NOMO-1 treated with DMSO at 0.1 percent for 48 hours (cell line): Measurements from ENCODE around the gene UFD1.

Source experiments
- DNase-seq: peaks from one replicate; lab custom pipeline; 2025; ENCODE audit not compliant: unreplicated experiment; lab: John Stamatoyannopoulos, UW

Gene UFD1

DNA sequence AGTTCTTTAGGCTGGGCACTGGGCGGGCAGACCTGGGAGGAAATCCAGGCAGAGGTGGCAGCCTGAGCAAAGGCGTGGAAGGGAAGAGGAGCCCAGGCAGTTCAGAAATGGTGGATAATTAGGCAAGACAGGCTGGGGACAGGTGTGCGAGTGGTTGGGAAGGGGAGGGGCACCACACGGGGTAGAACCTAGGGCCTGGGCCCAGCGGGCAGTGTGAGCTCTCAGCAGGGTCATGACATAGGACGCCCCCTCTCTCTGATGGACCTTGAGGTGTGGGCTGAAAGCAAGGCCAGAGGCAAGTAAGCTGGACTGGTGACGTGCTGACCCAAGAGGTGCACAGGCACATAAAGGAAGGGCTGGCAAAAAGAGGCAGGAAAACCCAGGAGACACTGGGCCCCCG is 6.8 kb downstream of the UFD1 start:
- no peak for DNase-seq

DNA sequence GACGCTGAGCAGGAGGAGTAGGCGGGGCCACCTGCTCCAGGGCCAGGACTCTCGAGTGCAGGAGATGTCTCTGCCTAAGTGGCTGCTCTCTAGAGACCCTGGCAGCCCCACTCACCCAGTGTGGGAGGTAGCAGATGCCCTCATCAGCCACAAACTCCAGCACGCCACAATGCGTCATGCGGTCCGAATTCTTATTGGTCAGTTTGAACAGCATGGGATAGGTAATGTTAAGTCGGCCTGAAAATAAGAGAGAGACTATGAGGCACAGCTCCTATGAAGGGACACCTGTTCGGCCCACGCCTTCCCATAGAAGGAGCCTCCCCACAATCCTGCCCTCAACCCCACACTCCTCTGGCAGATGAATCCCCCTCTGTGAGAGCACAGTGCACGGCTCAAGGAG is 7.4 kb downstream of the UFD1 start:
- no peak for DNase-seq

DNA sequence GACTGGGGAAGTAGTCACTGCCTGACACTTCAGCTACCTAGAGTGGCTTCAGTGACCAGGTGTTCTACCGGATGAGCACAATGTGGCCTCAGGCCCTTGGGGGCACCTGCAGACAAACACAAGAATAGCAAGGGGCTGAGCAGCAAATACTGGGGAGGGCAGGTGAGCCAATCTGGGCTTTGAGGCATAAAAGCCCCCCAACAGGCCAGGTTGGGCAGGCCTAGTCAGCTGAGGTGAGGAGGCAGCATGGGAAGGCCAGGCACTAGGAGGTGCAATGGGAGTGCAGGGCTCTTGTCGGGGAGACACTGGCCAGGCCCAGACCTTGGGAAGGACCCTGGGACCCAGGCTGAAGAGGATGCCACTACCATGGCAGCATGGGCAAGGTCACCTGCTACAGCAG is 9.0 kb downstream of the UFD1 start:
- DNase-seq: no peak

DNA sequence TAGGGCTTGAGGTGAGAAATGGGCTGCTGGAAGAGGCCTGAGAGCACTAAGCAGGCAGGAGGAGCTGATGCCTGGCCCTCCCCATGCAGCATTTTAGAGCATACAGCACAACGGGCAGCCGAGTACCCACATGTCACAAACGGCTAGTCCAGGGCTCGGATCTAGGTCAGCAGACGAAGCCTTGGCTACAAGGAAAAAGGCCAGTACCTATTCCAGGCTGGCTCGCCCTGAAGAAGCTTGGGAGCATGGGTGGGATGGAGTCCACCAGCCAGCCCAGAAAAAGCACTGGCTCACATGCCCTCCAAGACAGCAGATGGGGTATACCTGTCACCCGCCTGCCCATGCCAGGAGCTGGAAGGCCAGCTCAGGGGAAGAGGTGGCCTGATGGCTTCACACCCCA is 9.6 kb downstream of the UFD1 start:
- no peak for DNase-seq

DNA sequence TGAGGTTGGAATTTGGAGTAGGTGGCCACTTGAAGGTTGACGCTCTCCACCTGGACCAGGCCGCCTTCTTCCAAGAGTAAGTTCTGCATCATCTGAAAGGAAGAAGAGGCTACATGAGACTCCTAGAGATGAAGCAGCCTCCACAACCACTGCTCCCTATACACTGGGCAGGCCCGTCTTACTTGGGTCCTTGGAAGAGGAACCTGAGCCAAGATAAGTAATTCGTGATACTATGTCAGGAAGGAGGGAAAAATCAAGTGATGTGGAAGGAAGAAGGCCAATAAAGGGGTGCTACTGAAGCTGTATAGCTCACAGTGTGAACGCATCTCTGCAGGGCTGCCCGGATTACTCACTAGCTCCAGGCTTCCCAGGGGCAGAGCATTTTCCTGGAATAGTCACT is 11.1 kb downstream of the UFD1 start:
- no peak for DNase-seq

DNA sequence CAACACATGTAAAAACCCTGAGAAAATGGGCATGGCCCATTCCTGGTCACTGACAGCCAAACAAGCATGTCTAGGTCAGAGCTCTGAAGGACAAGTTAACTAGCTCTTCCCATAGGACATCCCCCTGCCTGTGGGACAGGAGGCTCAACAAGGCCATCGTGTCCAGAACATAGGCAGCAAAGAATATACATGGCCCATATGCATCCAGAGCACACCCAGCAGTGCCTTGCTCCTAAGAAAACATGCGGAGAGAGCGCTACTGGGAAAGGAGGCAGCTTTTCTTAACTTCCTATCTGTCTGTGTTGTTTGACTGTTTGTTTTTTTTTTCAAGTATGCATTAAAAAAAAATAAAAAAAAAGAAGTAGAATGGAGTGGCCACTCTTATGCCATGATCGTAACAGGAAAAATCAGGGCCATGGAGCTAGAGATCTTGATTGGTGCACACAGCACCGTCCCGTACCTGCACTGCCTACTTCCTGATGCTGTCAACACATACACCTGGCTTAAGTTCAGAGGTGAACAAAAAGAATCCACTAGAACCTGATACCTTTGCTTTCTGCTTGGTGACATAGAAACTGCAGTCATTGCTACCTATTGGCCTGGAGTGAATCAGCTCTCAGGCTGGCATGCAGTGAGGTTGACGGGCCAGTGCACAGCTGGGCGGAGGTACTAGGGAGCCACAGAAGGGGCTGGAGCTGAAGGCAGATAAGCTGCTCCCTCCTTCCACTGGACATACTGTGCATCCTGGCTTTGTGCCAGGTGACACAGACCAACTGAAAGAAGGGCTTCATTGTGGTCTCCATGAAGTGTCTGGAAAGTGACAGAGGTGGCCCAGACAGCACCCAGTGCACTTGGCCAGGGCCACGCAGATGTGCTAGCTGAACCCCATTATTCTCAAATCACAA is 11.9 kb downstream of the UFD1 start:
- DNase-seq: no peak

DNA sequence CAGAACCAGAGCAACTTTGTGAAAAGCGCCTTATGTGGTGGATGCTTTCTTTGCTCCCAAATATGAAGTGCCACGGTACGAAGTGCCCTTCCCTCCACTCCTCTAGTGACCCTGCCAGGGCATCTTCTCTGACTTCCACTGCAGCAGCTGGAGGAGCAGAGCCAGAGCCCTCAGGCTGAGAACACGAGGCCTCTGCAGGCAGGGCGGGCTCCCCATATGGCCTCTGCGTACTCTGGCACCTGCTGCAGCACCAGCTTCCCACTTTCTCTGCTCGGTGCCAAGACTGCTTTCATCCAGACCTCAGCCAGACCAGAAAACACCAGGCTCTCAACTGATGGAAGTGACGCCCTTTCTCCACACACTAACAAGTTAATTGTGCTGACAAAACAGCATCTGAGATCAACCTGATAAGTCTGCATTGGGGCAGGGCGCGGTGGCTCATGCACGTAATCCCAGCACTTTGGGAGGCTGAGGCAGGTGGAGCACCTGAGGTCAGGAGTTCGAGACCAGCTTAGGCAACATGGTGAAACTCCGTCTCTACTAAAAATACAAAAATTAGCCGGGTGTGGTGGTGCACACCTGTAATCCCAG is 12.8 kb downstream of the UFD1 start:
- no peak for DNase-seq

DNA sequence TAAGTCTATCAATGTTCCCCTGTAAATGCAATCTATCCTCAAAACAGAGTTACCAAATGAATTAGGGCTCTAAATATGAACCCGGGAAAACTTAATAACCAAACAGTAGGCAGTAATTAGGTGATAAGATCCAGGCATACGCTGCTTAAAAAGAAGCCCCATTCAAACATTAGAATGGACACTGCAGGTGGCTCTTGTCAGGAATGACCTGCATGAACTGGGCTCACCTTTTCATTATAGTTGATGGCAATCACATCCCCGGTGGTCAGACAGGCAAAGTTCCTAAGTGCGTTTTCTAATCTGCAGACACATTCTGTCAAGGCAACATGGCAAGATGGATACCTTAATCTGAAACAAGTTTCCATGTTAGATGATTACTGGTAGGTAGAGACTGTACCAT is 14.0 kb downstream of the UFD1 start:
- DNase-seq: no peak

DNA sequence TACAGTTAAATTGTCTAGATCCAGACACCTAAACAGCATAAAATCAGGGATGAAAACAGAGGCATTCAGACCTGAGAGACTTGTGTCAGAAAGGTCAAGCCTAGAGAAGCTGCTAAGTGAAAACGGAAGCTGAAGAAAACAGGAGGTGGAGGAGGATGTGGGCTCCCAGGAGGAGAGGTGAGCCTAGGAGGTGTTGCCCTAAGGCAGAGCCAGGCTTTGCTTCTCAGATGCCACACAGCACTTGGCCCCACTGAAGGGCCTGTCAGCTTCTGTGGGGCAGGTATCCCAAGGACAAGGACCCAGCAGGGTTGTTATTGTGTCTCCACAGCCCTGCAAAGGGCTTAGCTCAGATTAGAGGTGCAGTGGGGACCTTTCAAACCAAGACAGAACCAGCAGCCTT is 14.4 kb downstream of the UFD1 start:
- DNase-seq: no peak

DNA sequence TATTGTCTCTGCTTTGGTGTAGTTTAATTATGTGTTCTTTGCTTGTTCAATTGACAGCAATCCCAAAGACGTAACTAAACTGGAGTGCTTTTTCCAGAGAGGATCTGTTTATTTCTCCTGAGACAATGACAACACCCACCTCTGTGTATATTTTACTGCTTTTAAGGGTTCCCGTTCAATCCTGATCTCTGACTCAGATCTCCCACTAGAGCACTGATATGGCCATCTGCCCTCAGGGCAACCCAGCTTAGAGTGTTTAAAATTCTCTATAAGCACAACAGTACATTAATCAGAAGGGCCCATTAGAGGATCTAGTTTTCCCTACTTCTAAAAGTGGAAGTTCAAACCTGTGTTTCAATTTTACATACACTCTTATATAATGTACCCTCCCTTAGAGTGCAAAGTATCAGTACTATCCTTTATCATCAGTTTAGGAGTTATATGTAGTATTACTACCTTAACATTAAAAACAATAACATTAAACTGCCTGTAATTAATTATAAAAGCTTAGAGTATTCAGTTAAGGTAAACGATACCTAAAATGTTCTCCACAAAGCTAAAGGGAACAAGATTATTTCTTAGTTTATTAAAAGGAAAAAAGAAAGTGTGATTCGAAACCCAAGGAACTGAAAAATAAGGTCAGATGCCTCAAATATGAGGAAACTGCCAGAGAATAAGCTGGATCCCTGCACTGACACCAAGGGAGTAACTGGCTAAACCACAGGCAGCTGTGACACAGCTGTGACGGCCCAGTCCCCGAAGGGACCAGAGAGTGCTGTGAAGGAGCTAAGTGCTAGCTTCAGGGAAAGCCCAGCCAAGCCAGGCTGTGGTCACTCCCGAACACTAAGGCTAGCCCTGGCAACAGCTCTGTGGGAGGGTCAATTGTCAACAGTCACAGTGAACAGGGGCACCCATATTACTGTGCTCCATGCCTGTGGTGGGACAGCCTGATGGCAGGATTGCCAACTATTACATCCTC is 15.2 kb downstream of the UFD1 start:
- no peak for DNase-seq

DNA sequence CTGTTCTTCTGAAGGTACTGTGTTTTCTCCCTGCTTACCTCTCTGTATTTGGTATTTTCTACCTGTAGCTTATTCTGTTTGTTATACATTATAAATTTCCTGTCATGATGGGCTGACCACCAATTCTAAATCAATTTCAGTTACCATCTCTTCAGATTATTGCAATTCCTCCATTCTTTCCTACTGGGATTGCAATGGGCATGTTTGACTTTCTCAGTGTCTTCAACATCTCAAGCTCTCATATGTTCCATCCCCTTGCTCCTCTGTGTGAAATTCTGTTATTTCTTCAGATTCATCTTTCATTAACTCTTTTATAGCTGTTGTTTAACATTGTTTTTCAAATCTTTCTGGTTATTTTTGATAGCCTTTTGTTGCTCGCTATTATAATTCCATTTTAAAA is 16.0 kb downstream of the UFD1 start:
- no peak for DNase-seq

DNA sequence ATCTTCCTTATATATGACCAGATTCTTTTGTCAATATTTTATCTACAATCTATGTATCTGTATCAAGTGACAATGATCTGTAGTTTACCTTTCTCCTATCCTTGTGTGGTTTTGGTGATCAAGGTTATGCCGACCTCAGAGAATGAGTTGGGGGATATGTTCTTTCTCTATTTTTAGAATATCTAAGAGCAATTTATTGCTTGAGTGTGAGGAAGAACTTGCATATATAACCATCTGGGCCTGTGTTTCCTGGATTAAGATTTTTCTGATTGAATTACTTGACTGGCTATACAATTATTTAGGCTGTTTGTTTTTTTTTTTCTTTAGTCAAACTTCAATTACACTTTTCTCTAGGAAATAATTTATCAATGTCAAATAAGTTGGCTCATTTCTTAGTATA is 17.5 kb downstream of the UFD1 start:
- DNase-seq: no peak

DNA sequence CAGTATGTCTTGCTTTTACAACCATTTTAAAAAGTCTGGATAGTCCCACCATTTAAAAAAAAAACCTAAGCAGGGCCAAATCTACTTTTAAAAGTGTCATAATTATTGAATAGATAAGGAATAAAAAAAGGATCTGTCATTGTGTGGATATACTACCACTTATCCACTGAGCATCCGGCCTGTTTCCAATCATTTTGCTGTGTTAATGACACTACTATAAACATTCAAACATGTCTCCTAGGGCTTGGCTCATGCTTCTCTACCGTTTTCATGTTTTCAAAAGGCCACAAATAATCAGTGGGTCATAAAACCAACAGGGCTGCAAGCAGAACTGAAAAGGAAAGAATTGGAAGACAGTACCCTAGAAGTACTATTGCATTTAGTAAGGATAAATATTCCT is 19.0 kb downstream of the UFD1 start:
- no peak for DNase-seq

DNA sequence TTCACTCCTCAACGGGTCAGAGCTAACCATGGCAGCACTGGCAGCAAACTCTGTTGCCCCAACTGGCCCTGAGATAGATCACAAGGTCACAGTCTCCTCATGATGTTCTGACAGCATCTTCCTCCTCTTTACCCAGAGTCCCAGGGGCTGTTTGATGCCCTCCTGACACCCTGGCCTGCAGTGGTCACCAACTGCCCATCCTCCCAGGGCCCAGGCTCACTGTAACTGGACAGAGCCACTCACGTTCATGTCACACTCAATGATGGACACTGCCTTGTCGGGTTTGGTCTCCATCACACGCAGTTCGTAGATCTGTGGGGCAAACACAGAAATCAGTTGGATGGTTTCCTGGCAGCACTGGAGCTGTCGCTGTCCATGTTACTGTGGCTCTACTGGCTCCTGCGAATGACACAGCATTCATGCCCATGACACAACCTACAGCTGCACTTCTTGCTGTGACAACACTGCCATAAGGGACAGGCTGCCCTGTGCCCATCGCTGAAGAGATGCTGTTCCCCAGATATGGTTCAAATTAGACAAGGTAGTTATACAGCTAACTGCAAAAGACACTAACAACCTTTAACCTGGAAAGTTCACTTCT is 21.1 kb downstream of the UFD1 start:
- DNase-seq: no peak

DNA sequence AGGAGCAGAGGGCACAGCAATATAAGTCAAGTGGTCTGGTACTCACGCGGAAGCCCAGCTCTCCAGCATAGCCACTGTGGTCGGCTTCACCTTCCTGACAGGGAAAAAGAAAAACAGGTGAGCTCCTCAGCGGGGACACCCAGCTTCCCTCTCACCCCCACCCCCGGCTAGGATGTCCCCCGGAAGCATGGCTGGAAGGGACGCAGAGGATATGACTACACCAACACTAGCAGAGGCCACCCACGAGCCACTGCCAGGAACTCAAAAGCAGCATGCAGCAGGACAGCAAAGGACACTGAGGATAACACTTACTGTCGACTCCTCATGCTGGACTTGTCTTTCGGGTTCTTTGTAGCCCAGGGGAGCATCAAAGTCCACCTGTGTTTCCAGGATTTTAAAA is 22.5 kb downstream of the UFD1 start:
- no peak for DNase-seq

DNA sequence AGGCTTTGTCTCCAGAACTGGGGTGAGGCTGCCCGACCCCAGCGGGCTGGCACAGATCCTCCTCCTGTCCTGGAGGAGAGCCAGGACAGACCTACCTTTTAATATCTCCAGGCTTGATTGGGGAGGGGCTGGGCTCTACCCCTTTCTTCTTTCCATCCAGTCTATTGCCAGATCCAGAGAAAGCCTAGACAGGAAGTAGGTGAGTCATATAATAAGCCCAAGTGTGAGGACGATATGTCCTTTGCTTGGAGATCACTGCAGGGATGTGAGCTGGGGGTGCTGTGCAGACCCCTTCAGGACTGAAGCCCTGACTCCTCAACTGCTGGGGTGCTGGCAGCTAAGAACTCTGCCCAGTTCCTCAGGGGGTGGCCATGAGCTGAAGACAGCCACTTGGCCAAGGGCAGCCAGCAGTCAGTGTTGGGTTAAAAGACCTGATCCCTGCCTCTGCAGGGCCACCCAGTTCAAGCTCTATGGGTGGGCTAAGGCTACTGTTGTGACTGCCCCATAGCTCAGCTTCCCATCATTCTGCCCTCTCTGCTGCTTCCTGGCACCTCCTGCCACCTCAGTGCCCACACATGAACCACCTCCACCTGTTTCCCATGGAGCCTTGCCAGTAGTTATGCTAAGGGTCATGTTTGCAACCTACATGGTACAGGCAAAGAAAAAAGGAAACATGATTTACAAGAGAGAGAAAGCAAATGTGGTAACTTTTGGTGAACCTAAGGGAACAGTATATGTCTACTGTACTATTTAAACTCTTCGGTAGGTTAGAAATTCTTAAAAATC is 23.2 kb downstream of the UFD1 start:
- no peak for DNase-seq

DNA sequence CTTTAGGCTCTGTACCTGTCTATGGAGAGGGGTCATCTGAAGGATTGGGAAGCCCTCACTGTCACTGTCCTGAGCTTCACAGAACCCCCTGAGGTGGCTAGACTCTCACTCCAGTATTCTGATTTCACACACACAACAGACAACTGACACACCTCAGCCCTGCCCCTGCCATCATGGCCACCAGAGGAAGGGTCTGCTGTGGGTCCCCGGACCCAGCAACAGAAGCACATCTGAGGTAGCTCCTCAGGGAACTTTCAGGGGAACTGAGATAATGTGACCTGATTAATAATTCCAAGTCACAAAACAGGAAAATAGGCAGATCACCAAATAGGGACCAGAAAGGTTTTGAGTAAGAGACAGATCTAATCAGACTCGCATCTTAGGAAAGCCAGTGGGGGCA is 24.0 kb downstream of the UFD1 start:
- DNase-seq: no peak

DNA sequence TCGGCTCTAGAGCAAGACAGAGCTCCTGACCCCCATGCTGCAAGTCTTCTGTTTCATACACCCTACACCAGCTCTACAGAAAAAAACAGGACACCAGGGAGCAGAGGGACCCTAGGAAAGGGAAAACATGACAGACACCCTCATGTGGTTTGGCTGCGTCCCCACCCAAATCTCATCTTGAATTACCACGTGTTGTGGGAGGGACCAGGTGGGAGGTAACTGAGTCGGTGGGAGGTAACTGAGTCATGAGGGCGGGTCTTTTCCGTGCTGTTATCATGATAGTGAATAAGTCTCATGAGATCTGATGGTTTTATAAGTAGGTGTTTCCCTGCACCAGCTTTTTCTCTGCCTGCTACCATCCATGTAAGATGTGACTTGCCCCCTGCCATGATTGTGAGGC is 24.8 kb downstream of the UFD1 start:
- DNase-seq: no peak

DNA sequence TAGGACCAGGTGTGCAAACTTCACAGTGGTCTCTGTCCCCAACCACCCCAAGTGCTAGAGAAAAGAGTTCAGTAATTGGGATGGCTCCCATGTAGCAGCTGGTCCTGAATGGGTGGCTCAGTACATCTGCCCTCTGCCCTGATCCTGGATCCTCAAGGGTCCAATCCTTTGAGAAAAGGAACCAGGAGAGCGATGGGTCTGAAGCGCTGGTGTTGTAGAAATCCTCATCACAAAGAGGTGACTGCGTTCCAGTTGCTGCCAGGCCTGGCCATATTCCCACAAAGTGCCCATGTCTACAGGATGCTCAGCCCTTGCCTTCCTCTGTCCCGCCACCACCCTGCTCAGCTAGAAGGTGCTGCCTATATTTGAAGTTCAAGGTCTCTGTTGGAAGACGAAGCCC is 25.3 kb downstream of the UFD1 start:
- no peak for DNase-seq

DNA sequence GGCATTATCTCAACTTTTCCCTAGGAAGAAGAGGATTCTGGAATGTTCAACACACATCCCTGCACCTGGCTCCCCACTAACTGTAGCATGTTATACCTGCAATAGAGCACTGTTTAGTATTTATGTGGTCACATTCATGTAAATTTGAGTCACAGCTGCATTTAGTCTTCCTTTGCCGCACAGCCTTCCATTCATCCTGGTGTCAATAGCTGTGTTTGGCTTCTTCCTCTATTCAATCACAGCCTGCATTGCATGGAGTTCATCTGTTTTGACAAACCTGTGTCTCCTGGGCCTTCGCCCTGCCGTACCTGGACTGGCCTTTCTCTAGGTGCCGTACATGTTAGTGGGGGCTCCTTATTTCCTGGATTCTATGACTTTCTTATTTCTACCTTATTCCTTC is 27.4 kb downstream of the UFD1 start:
- DNase-seq: no peak
